ENCODE measurements around the gene PARVG. TPM values are rescaled to one million over a fixed set of nuclear protein-coding genes. Genes with fewer than 3 reads are reported as not detected.

PARVG gene
- total RNA-seq, 1 experiment from 2014 or later = 0.21 TPM

GRCh38 chr22:44192098-44192815 lies 11.5 kb downstream of the PARVG start:
- Histone ChIP-seq H3K36me3 (replicated peaks; ENCODE audit: control insufficient read depth, insufficient read depth, low read length) (no peaks in the 10 kb centered on the region), H3K27me3 (ENCODE audit: control insufficient read depth, insufficient read depth, low read length) (no peaks in the 10 kb centered on the region), H3K4me3 (ENCODE audit: insufficient read depth, low read depth, low read length) (no peak overlapping the region)
- DNase-seq = peak; percentile 90

GRCh38 chr22:44192816-44193534 lies 12.2 kb downstream of the PARVG start:
- no peaks in the 10 kb centered on the region for H3K27me3 ChIP-seq (ENCODE audit: control insufficient read depth, insufficient read depth, low read length)
- no peak overlapping the region for H3K4me3 ChIP-seq (ENCODE audit: insufficient read depth, low read depth, low read length)
- no peaks in the 10 kb centered on the region for H3K36me3 ChIP-seq (replicated peaks; ENCODE audit: control insufficient read depth, insufficient read depth, low read length)
- no peak for DNase-seq

GRCh38 chr22:44193535-44193891 lies 12.8 kb downstream of the PARVG start:
- H3K4me3 ChIP-seq (ENCODE audit: insufficient read depth, low read depth, low read length) = no peak overlapping the region
- H3K36me3 ChIP-seq (replicated peaks; ENCODE audit: control insufficient read depth, insufficient read depth, low read length) = no peaks in the 10 kb centered on the region
- no peak for DNase-seq
- no peaks in the 10 kb centered on the region for H3K27me3 ChIP-seq (ENCODE audit: control insufficient read depth, insufficient read depth, low read length)

GRCh38 chr22:44194569-44194968 lies 13.8 kb downstream of the PARVG start:
- DNase-seq = no peak

GRCh38 chr22:44195189-44195871 lies 14.6 kb downstream of the PARVG start:
- DNase-seq = no peak
- H3K27me3 ChIP-seq (ENCODE audit: control insufficient read depth, insufficient read depth, low read length) = no peaks in the 10 kb centered on the region
- H3K36me3 ChIP-seq (replicated peaks; ENCODE audit: control insufficient read depth, insufficient read depth, low read length) = no peaks in the 10 kb centered on the region
- no peak overlapping the region for H3K4me3 ChIP-seq (ENCODE audit: insufficient read depth, low read depth, low read length)

More at GRCh38 chr22:44194569-44194968, 13.8 kb downstream of the PARVG start:
- no peak overlapping the region for H3K4me3 ChIP-seq (ENCODE audit: insufficient read depth, low read depth, low read length)
- H3K36me3 ChIP-seq (replicated peaks; ENCODE audit: control insufficient read depth, insufficient read depth, low read length) = no peaks in the 10 kb centered on the region
- no peaks in the 10 kb centered on the region for H3K27me3 ChIP-seq (ENCODE audit: control insufficient read depth, insufficient read depth, low read length)

- H3K36me3 ChIP-seq (replicated peaks; ENCODE audit: control insufficient read depth, insufficient read depth, low read length) = no peaks in the 10 kb centered on the region
- DNase-seq = no peak
- no peaks in the 10 kb centered on the region for H3K27me3 ChIP-seq (ENCODE audit: control insufficient read depth, insufficient read depth, low read length)
- H3K4me3 ChIP-seq (ENCODE audit: insufficient read depth, low read depth, low read length) = no peak overlapping the region
Measured at GRCh38 chr22:44196241-44196640, 15.5 kb downstream of the PARVG start.

- Histone ChIP-seq H3K36me3 (replicated peaks; ENCODE audit: control insufficient read depth, insufficient read depth, low read length) (no peaks in the 10 kb centered on the region), H3K4me3 (ENCODE audit: insufficient read depth, low read depth, low read length) (no peak overlapping the region), H3K27me3 (ENCODE audit: control insufficient read depth, insufficient read depth, low read length) (no peaks in the 10 kb centered on the region)
- peak; percentile 44 for DNase-seq
Measured at GRCh38 chr22:44196731-44197131, 16.0 kb downstream of the PARVG start.

GRCh38 chr22:44197271-44197670 lies 16.5 kb downstream of the PARVG start:
- no peak for DNase-seq
- Histone ChIP-seq H3K27me3 (ENCODE audit: control insufficient read depth, insufficient read depth, low read length) (no peaks in the 10 kb centered on the region), H3K36me3 (replicated peaks; ENCODE audit: control insufficient read depth, insufficient read depth, low read length) (no peaks in the 10 kb centered on the region), H3K4me3 (ENCODE audit: insufficient read depth, low read depth, low read length) (no peak overlapping the region)

- H3K36me3 ChIP-seq (replicated peaks; ENCODE audit: control insufficient read depth, insufficient read depth, low read length) = no peaks in the 10 kb centered on the region
- DNase-seq = no peak
- H3K4me3 ChIP-seq (ENCODE audit: insufficient read depth, low read depth, low read length) = no peak overlapping the region
- H3K27me3 ChIP-seq (ENCODE audit: control insufficient read depth, insufficient read depth, low read length) = no peaks in the 10 kb centered on the region
Measured at GRCh38 chr22:44199164-44199563, 18.4 kb downstream of the PARVG start.

GRCh38 chr22:44199866-44200265 lies 19.1 kb downstream of the PARVG start:
- H3K36me3 ChIP-seq (replicated peaks; ENCODE audit: control insufficient read depth, insufficient read depth, low read length) = no peaks in the 10 kb centered on the region
- no peak for DNase-seq
- H3K27me3 ChIP-seq (ENCODE audit: control insufficient read depth, insufficient read depth, low read length) = no peaks in the 10 kb centered on the region
- H3K4me3 ChIP-seq (ENCODE audit: insufficient read depth, low read depth, low read length) = no peak overlapping the region

- Histone ChIP-seq H3K4me3 (ENCODE audit: insufficient read depth, low read depth, low read length) (no peak overlapping the region), H3K36me3 (replicated peaks; ENCODE audit: control insufficient read depth, insufficient read depth, low read length) (no peaks in the 10 kb centered on the region), H3K27me3 (ENCODE audit: control insufficient read depth, insufficient read depth, low read length) (no peaks in the 10 kb centered on the region)
- no peak for DNase-seq
Measured at GRCh38 chr22:44200451-44200850, 19.7 kb downstream of the PARVG start.

- no peaks in the 10 kb centered on the region for H3K36me3 ChIP-seq (replicated peaks; ENCODE audit: control insufficient read depth, insufficient read depth, low read length)
- H3K4me3 ChIP-seq (ENCODE audit: insufficient read depth, low read depth, low read length) = no peak overlapping the region
- DNase-seq = peak; percentile 45
- no peaks in the 10 kb centered on the region for H3K27me3 ChIP-seq (ENCODE audit: control insufficient read depth, insufficient read depth, low read length)
Measured at GRCh38 chr22:44200855-44201550, 20.3 kb downstream of the PARVG start.

- no peaks in the 10 kb centered on the region for H3K27me3 ChIP-seq (ENCODE audit: control insufficient read depth, insufficient read depth, low read length)
- no peaks in the 10 kb centered on the region for H3K36me3 ChIP-seq (replicated peaks; ENCODE audit: control insufficient read depth, insufficient read depth, low read length)
- DNase-seq = no peak
- no peak overlapping the region for H3K4me3 ChIP-seq (ENCODE audit: insufficient read depth, low read depth, low read length)
Measured at GRCh38 chr22:44201665-44202064, 20.9 kb downstream of the PARVG start.

GRCh38 chr22:44202261-44202789 lies 21.6 kb downstream of the PARVG start:
- H3K4me3 ChIP-seq (ENCODE audit: insufficient read depth, low read depth, low read length) = no peak overlapping the region
- no peaks in the 10 kb centered on the region for H3K36me3 ChIP-seq (replicated peaks; ENCODE audit: control insufficient read depth, insufficient read depth, low read length)
- no peaks in the 10 kb centered on the region for H3K27me3 ChIP-seq (ENCODE audit: control insufficient read depth, insufficient read depth, low read length)
- DNase-seq = no peak

All from H7 (cell line).